H4 (cell line): ENCODE results near the gene SIK3. TPM values are rescaled to one million over a fixed set of nuclear protein-coding genes. Genes with fewer than 3 reads are reported as not detected.
"Not testable (repeated sequence)": the region's sequence is repeated elsewhere in the genome, so short reads cannot be mapped to it uniquely, and the experiment has no call there.

ENCODE experiments used
- DNase-seq: peaks from one replicate; pipeline ENCODE4 v3.0.0-alpha.2; 2015; ENCODE audit warnings: low spot score
- total RNA-seq: library from RNA; depleted of rRNA; stranded (reverse); fragments of >200 nt; shearing (Covaris generic); gene quantifications from 2 replicates; pipeline ENCODE4 v1.2.3, GENCODE V29; 2014

The SIK3 gene
- total RNA-seq, 1 experiment from 2014 or later = 7.8 TPM

DNA sequence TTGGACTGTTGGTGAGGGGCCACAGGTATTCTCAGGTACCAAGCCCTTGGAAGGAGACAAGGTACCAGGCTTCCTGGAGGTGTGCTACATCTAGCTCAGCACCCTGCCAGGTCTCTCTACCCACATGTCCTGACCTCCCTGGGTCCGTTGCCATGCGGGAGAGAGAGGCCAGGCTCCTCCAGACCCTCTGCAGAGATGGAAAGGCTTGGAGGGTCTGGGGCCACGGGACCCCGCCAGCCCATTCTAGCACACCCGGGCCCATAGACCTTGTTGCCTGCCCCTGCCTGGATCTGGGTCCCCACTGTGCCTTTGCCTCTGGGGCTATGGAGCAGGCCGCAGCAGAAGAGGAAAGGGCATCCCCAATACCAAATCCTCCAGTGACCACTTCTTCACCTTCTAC is 270.8 kb downstream of the SIK3 start:
- no peak for DNase-seq

DNA sequence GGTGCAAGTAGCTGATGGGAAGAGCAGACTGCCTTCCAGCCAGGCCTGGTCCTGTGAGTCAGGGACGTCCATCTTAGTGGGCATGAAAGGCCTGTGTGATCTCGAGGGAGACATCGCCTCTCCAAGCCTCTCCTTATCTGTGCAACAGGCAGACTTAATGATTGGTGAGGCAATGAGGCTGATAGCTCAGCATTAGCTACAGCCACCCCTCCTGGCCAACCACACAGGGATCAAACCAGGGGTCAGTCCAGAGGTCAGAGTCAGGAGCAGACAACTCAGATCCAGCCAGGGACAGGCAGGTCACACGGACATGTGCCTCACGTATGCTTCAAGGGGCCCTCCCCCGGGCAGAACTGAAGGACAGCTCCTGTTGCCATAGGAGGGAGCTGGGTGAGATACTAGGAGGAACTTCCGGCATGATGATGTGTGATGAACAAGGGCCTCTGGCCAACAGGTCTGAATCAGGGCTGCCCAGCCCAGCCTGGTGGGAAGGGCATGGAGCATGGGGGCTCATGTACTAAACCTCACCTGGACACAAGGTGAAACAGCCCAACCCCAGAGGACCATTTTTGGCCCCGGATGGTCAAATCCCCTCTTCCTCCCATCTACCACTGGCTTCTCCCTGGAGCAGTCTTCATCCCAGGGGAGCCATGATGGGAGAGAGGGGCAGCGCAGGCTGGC is 271.3 kb downstream of the SIK3 start:
- DNase-seq = no peak

DNA sequence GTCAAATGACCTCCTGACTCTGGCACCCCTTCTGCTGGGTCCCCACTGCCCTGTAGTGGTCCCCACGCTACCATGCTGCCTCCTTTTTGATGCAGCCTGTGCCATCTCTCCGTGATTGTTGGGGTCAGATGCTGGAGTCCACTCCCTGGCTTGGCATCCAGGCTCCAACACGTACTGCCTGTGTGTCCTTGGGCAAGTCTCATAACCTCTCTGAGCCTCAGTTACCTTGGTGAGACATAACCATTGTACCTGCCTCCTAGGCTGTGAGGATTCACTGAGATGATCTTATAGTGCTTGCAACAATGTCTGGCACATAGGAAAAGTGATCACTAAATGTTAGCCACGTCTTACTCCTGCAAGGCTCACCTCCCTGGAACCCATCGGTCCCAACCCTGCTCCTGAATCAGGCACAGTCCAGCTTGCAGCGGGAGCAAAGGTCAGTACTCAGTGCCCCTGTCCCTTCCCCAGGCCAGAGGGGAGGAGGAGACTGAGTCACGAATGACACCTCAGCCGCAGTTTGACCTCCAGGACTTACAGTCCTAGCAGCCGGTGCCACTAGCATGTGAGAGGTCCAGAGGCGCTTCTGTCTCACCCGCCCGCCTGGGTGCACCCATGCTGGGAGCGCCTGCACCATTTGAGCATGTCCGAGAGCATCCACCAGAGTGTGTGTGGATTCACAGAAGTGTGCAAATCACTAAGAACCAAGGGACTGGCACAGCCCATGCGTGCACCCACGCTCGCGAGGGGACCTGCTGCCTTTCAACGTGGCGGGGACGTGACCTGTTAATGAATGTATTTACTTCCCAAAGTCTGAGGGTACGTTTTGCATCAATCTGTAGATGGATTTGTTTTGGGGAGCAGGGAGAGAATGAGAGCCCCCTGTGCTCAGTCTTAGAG is 272.1 kb downstream of the SIK3 start:
- no peak for DNase-seq

DNA sequence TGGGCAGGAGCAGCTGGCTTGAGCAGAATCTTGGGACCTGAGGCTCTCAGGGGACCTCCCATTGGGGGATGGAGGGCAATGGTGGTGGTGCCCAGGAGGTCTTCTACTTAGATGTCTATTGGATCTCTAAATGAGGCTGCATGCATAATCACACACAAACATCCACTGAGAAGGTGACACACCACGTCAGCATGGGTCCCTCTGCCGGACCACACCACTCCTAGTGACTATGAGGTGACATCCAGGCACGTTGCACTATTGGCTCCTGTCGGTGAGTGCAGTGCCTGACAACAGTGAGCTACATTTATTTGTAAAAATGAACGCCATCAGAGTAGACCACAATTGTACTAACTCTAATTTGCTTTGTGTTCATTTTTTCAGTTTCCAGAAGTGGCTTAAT is 272.8 kb downstream of the SIK3 start:
- DNase-seq = no peak

DNA sequence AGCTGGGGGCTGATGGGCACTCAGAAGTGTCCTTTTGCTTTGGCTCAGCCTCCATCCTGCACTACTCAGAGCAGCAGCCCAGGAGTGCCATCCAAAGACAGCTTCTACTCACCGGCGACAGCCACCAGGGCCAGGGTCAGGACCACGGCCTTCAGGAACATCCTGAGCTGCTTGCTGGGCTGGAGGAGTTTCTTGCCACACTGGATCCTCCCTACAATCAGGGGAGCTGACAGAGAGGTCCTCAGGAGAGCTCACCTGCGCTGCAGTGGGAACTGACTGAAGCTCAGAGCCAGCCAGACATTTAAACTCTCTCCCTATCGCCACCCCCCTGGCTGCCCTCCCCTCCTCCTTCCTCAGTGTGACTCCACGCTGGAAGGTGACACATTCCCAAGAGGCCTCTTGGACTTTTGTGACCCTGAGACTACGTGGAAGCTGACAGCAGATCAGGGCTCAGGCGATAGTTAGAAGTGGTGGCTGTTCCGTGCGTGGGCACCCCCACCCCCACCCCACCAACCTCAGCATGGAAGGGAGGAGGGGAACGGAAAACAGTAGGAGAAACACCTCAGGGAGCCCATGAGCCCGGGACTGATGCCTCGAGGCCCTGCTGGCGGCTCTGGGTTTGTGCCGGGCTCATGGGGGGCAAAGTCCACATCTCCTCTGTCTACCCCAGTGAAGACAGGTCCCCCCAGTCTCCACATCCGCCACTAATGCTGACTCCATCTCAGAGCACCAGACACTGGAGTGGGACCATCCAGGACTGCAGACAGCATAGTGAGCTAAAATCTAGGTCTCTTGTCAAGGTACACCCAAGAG is 275.0 kb downstream of the SIK3 start, which contains the start of gene APOA4:
TSS of gene APOA4 (minus strand) at position 274 of the 813 bp plus-strand sequence. CDS start at position 161, 113 bp downstream.
- no peak for DNase-seq

DNA sequence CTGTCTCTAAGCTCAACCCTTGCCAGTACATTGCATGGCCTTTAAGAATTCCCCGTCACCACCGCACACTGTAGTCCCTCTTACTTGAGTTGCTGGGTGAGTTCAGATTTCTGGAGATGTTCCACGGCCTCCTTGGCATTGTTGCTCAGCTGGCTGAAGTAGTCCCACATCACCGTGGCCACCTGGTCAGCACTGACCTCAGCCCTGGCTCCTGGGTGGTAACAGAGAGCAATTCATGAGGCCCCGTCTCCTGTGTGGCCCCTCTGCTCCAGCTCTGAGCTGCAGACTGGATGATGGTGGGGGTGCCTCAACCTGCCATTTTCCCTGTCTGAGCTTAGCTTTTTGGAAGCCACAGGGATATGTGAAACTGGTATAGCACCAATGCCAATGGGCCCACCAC is 275.7 kb downstream of the SIK3 start:
- no peak for DNase-seq

DNA sequence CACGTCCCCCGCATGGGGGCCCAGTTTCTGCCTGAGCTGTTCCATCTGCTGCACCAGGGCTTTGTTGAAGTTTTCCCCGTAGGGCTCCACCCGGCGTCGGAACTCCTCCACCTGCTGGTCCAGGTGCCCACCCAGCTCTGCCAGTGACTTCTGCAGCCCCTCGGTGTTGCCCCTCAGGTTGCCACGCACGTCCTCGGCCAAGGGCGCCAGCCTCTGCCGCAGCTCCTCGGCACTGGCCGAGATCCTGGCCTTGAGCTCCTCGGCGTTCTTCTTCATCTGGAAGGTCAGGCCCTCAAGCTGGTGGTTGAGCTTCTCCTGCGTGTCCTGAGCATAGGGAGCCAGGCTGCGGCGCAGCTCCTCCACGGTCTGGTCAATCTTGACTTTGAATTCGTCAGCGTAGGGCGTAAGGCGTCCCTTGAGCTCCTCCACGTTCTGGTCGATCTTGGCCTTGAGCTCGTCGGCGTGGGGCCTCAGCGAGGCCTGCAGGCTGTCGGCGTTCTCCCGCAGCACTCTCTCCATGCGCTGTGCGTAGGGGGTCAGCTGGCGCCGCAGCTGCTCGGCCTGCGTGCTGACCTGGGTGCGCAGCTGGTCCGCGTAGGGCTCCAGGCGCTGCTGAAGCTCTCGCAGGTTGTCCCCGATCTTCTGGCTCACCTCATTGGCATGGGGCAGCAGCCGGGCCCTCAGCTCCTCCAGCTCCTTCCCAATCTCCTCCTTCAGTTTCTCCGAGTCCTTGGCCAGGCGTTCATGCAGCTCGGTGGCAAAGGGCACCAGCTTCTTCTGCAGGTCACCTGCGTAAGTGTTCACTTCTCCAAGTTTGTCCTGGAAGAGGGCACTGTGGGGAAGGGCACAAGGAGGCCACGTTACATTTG is 276.9 kb downstream of the SIK3 start:
- DNase-seq = no peak

DNA sequence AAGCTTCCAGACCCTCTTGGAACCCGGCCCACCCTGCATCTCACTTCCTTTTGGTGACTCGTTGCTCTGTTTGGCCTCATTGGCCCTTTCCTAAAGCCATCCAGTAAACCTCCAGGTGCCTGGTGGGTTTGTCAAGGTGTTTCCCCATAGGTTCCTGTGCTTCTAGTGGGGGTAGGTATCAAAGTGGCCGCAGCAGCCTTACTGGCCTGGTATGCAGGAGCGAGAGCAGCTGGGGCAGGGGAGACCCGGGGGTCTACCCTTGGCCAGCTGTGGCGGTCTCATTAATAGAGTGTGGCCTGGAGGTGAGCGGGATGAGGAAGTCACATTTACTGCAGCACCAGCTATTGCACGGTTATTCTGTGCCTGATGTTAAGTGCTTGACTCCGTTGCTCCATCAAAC is 279.2 kb downstream of the SIK3 start:
- no peak for DNase-seq

DNA sequence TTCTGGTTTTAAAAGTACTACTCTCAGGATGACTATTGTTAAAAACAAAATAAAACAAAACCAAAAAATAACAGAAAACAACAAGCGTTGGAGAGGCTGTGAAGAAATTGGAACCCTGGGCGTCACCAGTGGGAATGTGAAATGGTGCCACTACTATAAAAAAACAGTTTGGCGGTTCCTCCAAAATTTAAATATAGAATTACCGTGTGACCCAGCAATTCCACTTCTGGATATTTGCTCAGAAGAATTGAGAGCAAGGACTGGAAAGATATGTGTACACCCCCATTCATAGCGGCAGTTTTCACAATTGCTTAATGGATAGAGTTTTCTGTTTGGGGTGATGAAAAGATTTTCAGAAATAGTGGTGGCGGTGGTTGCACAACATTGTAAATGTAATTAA is 283.7 kb downstream of the SIK3 start:
- no peak for DNase-seq

DNA sequence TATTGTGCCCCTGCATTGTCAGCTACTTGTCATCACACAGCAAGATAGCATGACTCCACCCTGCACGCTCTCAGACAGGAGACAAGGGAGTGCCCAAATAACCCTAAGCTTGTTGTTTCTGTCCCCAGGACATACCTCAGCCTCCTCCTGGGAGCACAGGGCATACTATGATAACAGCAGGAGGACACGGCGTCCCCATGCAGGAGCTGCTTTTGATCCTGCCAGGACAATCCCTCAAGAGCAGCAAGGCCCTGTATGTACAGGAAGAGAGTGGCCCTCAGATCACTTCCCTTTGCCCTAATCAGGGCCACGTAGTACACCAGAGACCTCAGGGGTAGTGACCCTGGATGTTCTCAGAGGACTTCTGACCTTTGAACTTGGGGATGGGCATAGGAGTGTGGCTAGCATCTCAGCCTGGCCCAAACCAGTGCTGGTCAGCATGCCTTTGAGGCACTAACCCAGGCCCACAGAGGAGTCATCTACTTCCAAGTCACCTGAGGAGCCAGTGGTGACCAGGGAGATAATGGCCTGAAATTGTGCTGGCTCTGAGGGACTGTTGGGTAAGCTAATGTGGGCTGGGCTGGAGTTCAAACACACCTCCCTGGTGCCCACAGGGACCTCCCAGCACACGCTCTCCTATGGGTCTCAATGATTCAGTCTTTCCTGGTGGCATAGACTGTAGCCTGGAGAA is 284.3 kb downstream of the SIK3 start:
- no peak for DNase-seq

DNA sequence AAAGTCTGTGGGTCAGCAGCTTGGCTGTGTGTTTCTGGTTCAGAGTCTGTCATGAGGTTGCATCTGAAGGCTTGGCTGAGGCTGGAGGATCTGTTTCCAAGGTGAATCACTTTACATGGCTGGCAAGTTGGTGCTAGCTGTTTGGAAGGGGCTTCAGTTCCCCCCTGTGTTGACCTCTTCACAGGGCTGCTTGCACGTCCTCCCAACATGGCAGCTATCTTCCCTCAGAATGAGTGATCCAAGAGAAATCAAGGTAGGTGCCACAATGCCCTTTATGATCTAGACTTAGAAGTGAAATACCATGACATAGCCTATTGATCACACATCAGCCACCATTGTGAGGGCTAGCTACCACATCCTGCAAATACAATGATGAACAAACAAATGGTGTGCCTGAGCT is 285.1 kb downstream of the SIK3 start:
- DNase-seq = no peak

DNA sequence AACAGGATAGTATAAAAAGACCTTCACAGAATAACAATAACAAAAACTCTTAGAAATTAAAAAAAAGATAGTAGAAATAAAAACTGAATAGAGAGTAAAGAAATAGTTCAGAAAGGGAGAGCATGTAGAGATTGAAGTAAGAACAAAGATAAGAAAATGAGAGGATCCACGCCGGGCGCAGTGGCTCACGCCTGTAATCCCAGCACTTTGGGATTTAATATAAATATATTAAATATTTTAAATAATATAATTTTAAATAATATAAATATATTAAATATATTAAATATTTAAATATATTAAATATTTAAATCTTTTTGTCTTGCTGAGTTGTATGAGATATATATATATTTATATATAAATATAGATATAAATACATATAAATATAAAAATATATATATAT is 286.1 kb downstream of the SIK3 start:
- no peak for DNase-seq

DNA sequence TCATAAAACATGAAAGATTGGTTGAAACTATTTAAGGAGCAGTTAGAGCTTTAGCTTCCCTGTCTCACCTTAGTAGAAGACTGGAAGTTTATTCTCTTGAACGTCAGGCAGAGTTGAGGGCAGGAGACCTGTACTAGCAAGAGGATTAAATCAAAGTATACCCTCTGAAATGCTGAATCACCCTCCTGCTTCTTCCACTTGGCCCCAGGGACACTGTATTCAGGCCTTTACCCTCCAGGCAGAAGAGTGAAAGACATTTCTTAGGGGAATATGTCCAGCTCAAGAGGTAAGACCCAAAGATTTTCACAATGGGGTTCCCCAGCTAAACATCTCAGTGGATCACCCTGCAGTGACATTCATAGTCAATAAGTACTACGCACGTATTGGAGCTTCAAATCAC is 287.0 kb downstream of the SIK3 start:
- no peak for DNase-seq

DNA sequence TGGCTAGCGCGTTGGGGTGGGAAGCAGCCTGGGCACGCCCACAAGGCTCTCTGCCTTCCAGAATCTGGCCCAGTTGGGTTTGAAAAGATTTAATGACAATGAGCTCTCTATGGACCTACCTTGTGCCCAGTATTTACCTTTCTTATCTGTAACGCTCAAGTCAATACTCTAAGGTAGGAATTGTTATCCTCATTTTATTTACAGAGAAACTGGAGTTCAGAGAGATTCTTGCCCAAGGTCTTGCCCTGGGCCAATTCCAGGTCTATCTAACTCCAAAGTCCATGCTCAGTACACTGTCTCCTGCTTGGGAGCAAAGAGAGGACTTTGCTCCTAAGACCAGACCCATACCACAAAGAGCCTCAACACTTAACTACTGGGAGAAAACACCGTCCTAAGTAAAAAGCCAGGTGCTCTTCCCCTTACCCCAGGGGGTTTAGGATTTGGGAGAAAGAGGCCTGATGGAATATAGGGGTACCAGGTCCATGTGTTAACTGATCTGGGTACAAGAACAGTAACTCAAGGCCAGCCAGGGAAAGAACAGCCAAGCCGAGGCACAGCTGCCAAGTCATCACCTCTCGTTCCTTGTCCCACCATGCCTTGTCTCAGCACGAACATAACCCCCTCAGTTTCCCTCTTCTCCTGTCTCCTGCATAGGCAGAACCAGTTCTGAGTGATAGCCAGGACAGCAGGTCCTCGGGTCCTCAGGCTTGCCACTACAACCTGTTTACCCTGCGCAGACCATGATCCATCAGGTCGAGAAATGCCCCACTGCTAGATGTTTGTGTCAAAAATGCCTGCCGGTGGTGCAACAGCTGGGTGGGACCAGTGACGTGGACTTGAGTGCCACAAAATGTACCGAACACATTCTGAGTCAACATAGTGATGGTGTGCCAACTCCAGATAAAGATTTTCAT is 289.7 kb downstream of the SIK3 start:
- no peak for DNase-seq

DNA sequence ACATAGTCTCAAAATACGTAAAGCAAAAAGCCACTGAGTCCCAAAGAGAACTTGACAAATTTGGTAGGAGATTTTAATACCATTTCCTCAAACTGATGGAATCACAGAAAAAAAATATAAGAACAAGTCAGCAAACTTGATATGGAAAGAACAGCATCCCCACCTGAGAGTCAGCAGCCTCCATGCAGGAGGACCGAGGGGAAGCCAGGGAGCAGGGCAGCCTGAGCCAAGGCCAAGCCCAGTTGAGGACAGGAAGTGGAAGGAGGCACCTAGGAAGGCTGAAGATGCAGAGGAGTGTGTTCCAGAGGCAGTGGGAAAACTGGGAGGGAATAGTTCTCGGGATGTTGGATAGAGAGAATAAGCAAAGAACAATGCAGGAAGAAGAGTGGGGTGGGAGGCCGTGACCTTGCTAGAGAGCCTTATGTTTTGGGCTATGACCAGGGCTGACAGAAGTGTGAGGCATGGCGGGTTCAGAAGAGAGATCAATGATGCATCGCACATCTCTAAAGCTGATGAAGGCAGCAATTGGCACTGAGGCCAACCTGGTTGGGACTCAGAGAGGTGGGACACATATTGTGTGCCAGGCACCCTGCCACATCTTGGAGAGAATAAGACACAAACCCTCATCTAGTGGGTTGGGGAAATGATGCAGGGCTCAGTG is 290.5 kb downstream of the SIK3 start:
- DNase-seq = no peak

DNA sequence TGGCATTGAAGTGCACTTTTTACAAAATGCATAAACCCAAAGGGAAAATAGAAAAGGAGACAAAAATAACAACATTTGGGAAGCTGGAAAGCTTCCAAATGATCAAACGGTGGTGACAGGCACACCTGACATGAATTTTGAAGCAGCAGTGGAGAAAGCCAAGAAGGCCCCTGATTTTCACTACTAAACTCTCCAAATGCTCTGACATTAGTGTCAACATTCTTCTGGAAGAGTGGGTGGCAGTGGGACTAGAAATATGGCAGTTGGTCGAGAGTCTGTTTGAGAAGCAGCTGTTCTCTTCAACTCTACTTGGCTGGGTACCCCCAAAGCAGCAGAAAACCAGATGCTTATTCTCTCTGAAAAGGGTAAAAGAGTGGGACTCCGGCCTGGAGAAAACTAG is 294.2 kb downstream of the SIK3 start:
- DNase-seq = no peak

DNA sequence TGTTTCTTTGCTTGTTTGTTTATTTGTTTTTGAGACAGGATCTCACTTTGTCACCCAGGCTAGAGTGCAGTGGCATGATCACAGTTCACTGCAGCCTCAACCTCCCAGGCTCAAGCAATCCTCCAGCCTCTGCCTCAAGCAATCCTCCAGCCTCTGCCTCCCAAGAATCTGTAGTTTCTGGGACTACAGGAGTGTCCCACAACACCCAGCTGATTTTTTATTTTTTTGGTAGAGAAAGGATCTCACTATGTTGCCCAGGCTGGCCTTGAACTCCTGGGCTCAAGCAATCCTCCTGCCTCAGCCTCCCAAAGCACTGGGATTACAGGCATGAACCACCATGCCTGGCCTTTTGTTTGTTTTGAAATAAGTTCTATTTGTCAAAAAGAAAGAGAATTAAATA is 296.6 kb downstream of the SIK3 start:
- not testable (repeated sequence) for DNase-seq

DNA sequence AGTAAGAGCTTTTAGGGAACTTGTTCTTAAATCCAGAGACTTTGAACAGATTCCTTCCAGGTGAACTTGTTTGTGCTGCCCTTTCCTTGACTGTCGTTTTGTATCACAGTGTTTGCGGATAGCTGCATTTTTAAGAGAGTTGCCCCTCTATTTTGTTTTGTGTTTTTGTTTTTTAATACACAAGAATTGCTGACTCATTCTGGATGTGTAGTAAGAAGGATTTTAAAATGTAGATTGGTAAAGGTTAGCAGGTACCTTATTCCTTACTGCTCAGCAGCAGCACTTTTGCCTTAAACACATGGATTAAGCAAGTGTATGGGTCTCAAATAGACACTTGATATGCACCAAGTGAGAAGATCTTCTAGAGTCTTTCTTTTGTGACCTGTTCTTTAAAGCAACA is 297.6 kb downstream of the SIK3 start:
- no peak for DNase-seq

DNA sequence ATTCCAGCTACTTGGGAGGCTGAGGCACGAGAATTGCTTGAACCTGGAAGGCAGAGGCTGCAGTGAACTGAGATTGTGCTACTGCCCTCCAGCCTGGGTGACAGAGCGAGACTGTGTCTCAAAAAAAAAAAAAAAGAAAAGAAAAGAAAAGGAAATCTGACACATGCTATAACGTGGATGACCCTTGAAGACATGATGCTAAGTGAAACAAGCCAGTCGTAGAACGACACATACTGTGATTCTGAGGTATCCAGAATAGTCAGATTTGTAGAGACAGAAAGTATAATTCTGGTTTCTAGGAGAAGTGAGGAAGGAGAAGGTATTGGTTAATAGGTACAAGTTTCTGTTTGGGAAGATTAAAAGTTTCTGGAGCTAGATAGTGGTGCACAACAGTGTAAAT is 299.9 kb downstream of the SIK3 start:
- DNase-seq = no peak
